IMR-90 (cell line): Measurements from ENCODE around the gene GSTM1. TPM values are rescaled to one million over a fixed set of nuclear protein-coding genes. Genes with fewer than 3 reads are reported as not detected.

Experiments
- ATAC-seq: fragments of 200-7000 bp; cut with Tn5 transposase; 2 replicates; pipeline ENCODE4 v1.9.1; 2020; ENCODE audit warnings: low read depth, mild to moderate bottlenecking, moderate library complexity
- BruUV-seq: library from RNA; stranded (reverse); fragments of 400-500 nt; replicated peaks from 2 replicates; lab custom pipeline; 2021; lab: Mats Ljungman, UMichigan
- CTCF ChIA-PET: fragments of 300-600 bp; formaldehyde crosslinking; extraction: SDS; loops from one replicate; lab custom pipeline; 2021; ENCODE audit warnings: antibody characterized with exemption; lab: Yijun Ruan, JAX
- POLR2A ChIA-PET: fragments of 300-600 bp; sonication (Branson Sonifier 250); formaldehyde crosslinking; loops from one replicate; lab custom pipeline; 2022; ENCODE audit warnings: antibody characterized with exemption; ENCODE audit not compliant: unreplicated experiment; lab: Charles Lee
- DNase-seq: peaks from one replicate; pipeline ENCODE4 v3.0.0; 2013
- H2AFZ ChIP-seq: replicated peaks from 2 replicates; pipeline ENCODE3; 2013; ENCODE audit warnings: low read length, mild to moderate bottlenecking; ENCODE audit not compliant: poor library complexity
- H2AK5ac ChIP-seq: 2 replicates; pipeline ENCODE4 v1.6.1; 2013; ENCODE audit warnings: low read depth, low read length, inconsistent platforms
- H2AK9ac ChIP-seq: replicated peaks from 2 replicates; pipeline ENCODE3; 2013; ENCODE audit warnings: mild to moderate bottlenecking, low read depth, low read length, moderate library complexity; ENCODE audit not compliant: poor library complexity
- H2BK120ac ChIP-seq: 2 replicates; pipeline ENCODE4 v1.6.1; 2013; ENCODE audit warnings: low read depth, low read length, inconsistent platforms
- H2BK15ac ChIP-seq: 3 replicates; pipeline ENCODE4 v1.6.1; 2013; ENCODE audit warnings: low read depth, low read length, inconsistent platforms
- H2BK20ac ChIP-seq: 2 replicates; pipeline ENCODE4 v1.6.1; 2013; ENCODE audit warnings: low read depth, mild to moderate bottlenecking, inconsistent platforms, low read length, moderate library complexity
- H2BK5ac ChIP-seq: 2 replicates; pipeline ENCODE4 v1.6.1; 2013; ENCODE audit warnings: mild to moderate bottlenecking, low read depth, low read length, inconsistent platforms; ENCODE audit not compliant: poor library complexity, severe bottlenecking
- H3K14ac ChIP-seq: replicated peaks from 2 replicates; pipeline ENCODE4 v1.6.1; 2013; ENCODE audit warnings: low read depth, low read length, inconsistent platforms
- H3K18ac ChIP-seq: 2 replicates; pipeline ENCODE4 v1.6.1; 2013; ENCODE audit warnings: low read depth, low read length, control low read depth
- H3K23ac ChIP-seq: 2 replicates; pipeline ENCODE4 v1.6.1; 2013; ENCODE audit warnings: low read depth, low read length, inconsistent platforms
- H3K27ac ChIP-seq: 2 replicates; pipeline ENCODE4 v1.5.1; 2013; ENCODE audit warnings: mild to moderate bottlenecking, control low read depth, low read length; ENCODE audit not compliant: insufficient read depth
- H3K27me3 ChIP-seq: 2 replicates; pipeline ENCODE4 v1.6.1; 2013; ENCODE audit warnings: low read length; ENCODE audit not compliant: control insufficient read depth, insufficient read depth
- H3K36me3 ChIP-seq: 2 replicates; pipeline ENCODE4 v1.6.1; 2013; ENCODE audit warnings: low read length, mixed read lengths; ENCODE audit not compliant: control insufficient read depth, insufficient read depth
- H3K4ac ChIP-seq: 2 replicates; pipeline ENCODE4 v1.6.1; 2013; ENCODE audit warnings: low read depth, low read length, inconsistent platforms
- H3K4me1 ChIP-seq: 2 replicates; pipeline ENCODE4 v1.6.1; 2013; ENCODE audit warnings: low read length, mixed read lengths; ENCODE audit not compliant: control insufficient read depth, insufficient read depth
- H3K4me2 ChIP-seq: 2 replicates; pipeline ENCODE4 v1.6.1; 2013; ENCODE audit warnings: low read depth, mild to moderate bottlenecking, control low read depth, low read length, moderate library complexity
- H3K4me3 ChIP-seq: 2 replicates; pipeline ENCODE4 v1.5.1; 2013; ENCODE audit warnings: low read depth, mild to moderate bottlenecking, control low read depth, low read length, moderate library complexity; ENCODE audit not compliant: insufficient read depth
- H3K56ac ChIP-seq: 2 replicates; pipeline ENCODE4 v1.6.1; 2013; ENCODE audit warnings: low read length, inconsistent platforms; ENCODE audit not compliant: insufficient read depth; ENCODE audit errors: extremely low read depth
- H3K79me1 ChIP-seq, 2 experiments: 2 replicates each; pipeline ENCODE4 v1.6.1; 2013; ENCODE audit warnings: low read length in 2 of 2, inconsistent platforms in 1 of 2, low read depth in 1 of 2
- H3K9ac ChIP-seq: 2 replicates; pipeline ENCODE4 v1.6.1; 2013; ENCODE audit warnings: low read depth, low read length, control low read depth
- H3K9me1 ChIP-seq: 2 replicates; pipeline ENCODE4 v1.6.1; 2013; ENCODE audit warnings: low read length, inconsistent platforms; ENCODE audit not compliant: insufficient read depth
- H3K9me3 ChIP-seq: 2 replicates; pipeline ENCODE4 v1.6.1; 2013; ENCODE audit warnings: low read length; ENCODE audit not compliant: control insufficient read depth, insufficient read depth
- H4K20me1 ChIP-seq: 2 replicates; pipeline ENCODE4 v1.6.1; 2013; ENCODE audit warnings: low read length, inconsistent platforms; ENCODE audit not compliant: insufficient read depth
- H4K5ac ChIP-seq: 2 replicates; pipeline ENCODE4 v1.6.1; 2013; ENCODE audit warnings: mild to moderate bottlenecking, low read depth, low read length, control low read depth
- H4K8ac ChIP-seq, 2 experiments: 2 replicates each; pipeline ENCODE4 v1.6.1; 2013; ENCODE audit warnings: low read depth in 2 of 2, low read length in 2 of 2, control low read depth in 1 of 2, inconsistent platforms in 1 of 2
- H4K91ac ChIP-seq: 2 replicates; pipeline ENCODE4 v1.6.1; 2013; ENCODE audit warnings: low read depth, low read length, inconsistent platforms; ENCODE audit not compliant: insufficient read depth
- CEBPB ChIP-seq: IDR thresholded peaks from 2 replicates; pipeline ENCODE4 v1.6.1; 2012; ENCODE audit warnings: low read depth, low read length, improper control_type of control experiment
- CHD1 ChIP-seq: IDR thresholded peaks from 2 replicates; pipeline ENCODE4 v1.6.1; 2012; ENCODE audit warnings: low read depth, low read length, improper control_type of control experiment
- FOS ChIP-seq: fragments of 150-350 bp; IDR thresholded peaks from 2 replicates; pipeline ENCODE4 v1.6.1; 2016; ENCODE audit warnings: low read depth, low read length
- MAZ ChIP-seq: IDR thresholded peaks from 2 replicates; pipeline ENCODE4 v1.6.1; 2012; ENCODE audit warnings: low read depth, mild to moderate bottlenecking, low read length, improper control_type of control experiment, moderate library complexity, borderline replicate concordance
- MXI1 ChIP-seq: IDR thresholded peaks from 2 replicates; pipeline ENCODE4 v1.6.1; 2012; ENCODE audit warnings: low read depth, mild to moderate bottlenecking, low read length, moderate library complexity, borderline replicate concordance
- NFE2L2 ChIP-seq: fragments of 150-350 bp; IDR thresholded peaks from 2 replicates; pipeline ENCODE4 v1.6.1; 2016; ENCODE audit warnings: low read depth, mild to moderate bottlenecking, low read length
- POLR2A ChIP-seq: IDR thresholded peaks from 2 replicates; pipeline ENCODE4 v1.6.1; 2012; ENCODE audit warnings: mild to moderate bottlenecking, low read depth, low read length
- RAD21 ChIP-seq: IDR thresholded peaks from 2 replicates; pipeline ENCODE4 v1.6.1; 2012; ENCODE audit warnings: low read length, improper control_type of control experiment
- RCOR1 ChIP-seq: IDR thresholded peaks from 2 replicates; pipeline ENCODE4 v1.6.1; 2012; ENCODE audit warnings: mild to moderate bottlenecking, low read length, improper control_type of control experiment; ENCODE audit not compliant: insufficient replicate concordance
- RFX5 ChIP-seq: IDR thresholded peaks from 2 replicates; pipeline ENCODE4 v1.8.0; 2012; ENCODE audit warnings: low read depth, mild to moderate bottlenecking, low read length, moderate library complexity
- SMC3 ChIP-seq: fragments of 150-350 bp; IDR thresholded peaks from 2 replicates; pipeline ENCODE4 v1.6.1; 2016; ENCODE audit warnings: low read depth, mild to moderate bottlenecking, antibody characterized with exemption, low read length, moderate library complexity
- WGBS, 2 experiments: methylation state at CpG; one replicate each; pipeline versions ENCODE4 v1.1.5 to v1.1.7; 2013; ENCODE audit warnings: missing lambda C conversion rate in 2 of 2; ENCODE audit not compliant: insufficient read length in 1 of 2; ENCODE audit errors: extremely low coverage in 2 of 2; 5-methylcytosine and 5-hydroxymethylcytosine counted together
- dilution Hi-C: fragments of 300-500 bp; cut with HindIII; formaldehyde crosslinking; loops from one replicate; pipeline ENCODE4 v1.14.3; 2018; ENCODE audit warnings: low sequenced_read_pairs; ENCODE audit not compliant: unreplicated experiment
- in situ Hi-C: fragments of 300-500 bp; cut with MboI; formaldehyde crosslinking; loops from 3 replicates; pipeline ENCODE4 v1.14.3; 2019; ENCODE audit warnings: low sequenced_read_pairs, inconsistent platforms, mixed read lengths
- intact Hi-C: fragments of 100-400 bp; cut with micrococcal nuclease; formaldehyde crosslinking; loops from 2 replicates; pipeline ENCODE4 v1.10.0; 2022
- polyA plus RNA-seq, 3 experiments: library from polyadenylated mRNA; depleted of rRNA; stranded (reverse); fragments of >200 nt; gene quantifications; 2 replicates each; pipeline ENCODE4 v1.2.3, GENCODE V29; 2012; ENCODE audit warnings: low replicate concordance in 1 of 3
- total RNA-seq: library from RNA; depleted of rRNA; stranded (reverse); fragments of >200 nt; gene quantifications from 2 replicates; pipeline ENCODE4 v1.2.3, GENCODE V29; 2012
- TF ChIP-seq, protein P1 (sequence below): fragments of 150-350 bp; IDR thresholded peaks from 2 replicates; pipeline ENCODE4 v1.6.1; 2016; ENCODE audit warnings: low read depth, mild to moderate bottlenecking, low read length, moderate library complexity, borderline replicate concordance
- TF ChIP-seq, protein P2 (sequence below): fragments of 150-350 bp; IDR thresholded peaks from 2 replicates; pipeline ENCODE4 v1.6.1; 2017; ENCODE audit warnings: mild to moderate bottlenecking, antibody characterized with exemption, low read length, low read depth
- TF ChIP-seq, protein P3 (sequence below): conservative IDR thresholded peaks from 2 replicates; pipeline ENCODE4 v1.5.1; 2012; ENCODE audit warnings: mild to moderate bottlenecking, low read depth, low read length, improper control_type of control experiment

The GSTM1 gene
- total and polyA plus RNA-seq, 2 of the 4 experiments (the other 2 are of a cell fraction), result not detected

DNA sequence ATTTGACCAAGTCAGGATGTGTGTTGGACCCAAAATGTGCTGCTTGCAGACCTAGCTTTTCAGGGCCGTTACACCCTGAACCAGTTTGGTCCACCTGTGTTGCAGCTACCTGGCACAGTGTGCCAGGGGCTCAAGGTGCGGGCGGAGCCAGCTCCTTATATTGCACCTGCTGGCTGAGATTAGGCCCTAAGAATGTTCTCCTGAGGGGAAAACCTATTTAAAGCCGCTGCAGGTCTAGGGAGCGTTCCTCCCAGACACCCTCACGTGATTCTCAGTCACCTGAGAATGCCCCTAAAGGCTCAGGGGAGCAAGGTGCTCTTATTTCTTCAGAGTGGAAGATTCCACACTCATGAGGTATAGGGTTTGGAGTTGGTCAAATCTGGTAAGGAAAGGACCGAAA lies 41.3 kb downstream of the GSTM1 start:
- Histone ChIP-seq H4K91ac (no peak overlapping the region), H3K4me1 (no peaks in the 10 kb centered on the region), H4K5ac (no peak overlapping the region), H3K18ac (no peak overlapping the region), H3K4me2 (no peak overlapping the region), H3K36me3 (no peaks in the 10 kb centered on the region), H3K4ac (no peak overlapping the region), H3K23ac (no peak overlapping the region), H2AK5ac (no peak overlapping the region), H3K27me3 (peaks cover 7% of the 10 kb centered on the region), H2BK120ac (no peak overlapping the region), H2BK15ac (no peak overlapping the region), H2BK20ac (no peak overlapping the region), H4K20me1 (no peaks in the 10 kb centered on the region), H3K56ac (no peak overlapping the region), H2AFZ (no peak overlapping the region), H2AK9ac (no peak overlapping the region), H3K9me3 (no peaks in the 10 kb centered on the region; the same call in 1 of the 2 replicates), H2BK5ac (no peak overlapping the region), H3K9me1 (no peaks in the 10 kb centered on the region), H3K14ac (no peak overlapping the region), H3K79me1 (no peaks in the 10 kb centered on the region), H3K27ac (no peak overlapping the region), H4K8ac (no peak overlapping the region), H3K9ac (no peak overlapping the region), H3K4me3 (no peak overlapping the region)
- TF ChIP-seq MXI1, result no peak
- TF ChIP-seq, protein P1, sequence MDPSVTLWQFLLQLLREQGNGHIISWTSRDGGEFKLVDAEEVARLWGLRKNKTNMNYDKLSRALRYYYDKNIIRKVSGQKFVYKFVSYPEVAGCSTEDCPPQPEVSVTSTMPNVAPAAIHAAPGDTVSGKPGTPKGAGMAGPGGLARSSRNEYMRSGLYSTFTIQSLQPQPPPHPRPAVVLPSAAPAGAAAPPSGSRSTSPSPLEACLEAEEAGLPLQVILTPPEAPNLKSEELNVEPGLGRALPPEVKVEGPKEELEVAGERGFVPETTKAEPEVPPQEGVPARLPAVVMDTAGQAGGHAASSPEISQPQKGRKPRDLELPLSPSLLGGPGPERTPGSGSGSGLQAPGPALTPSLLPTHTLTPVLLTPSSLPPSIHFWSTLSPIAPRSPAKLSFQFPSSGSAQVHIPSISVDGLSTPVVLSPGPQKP, result no peak
- no peak for TF ChIP-seq CEBPB
- TF ChIP-seq FOS, result no peak
- TF ChIP-seq POLR2A, result no peak
- TF ChIP-seq RFX5, result no peak
- TF ChIP-seq RAD21, result no peak
- TF ChIP-seq CHD1, result no peak
- TF ChIP-seq, protein P2, sequence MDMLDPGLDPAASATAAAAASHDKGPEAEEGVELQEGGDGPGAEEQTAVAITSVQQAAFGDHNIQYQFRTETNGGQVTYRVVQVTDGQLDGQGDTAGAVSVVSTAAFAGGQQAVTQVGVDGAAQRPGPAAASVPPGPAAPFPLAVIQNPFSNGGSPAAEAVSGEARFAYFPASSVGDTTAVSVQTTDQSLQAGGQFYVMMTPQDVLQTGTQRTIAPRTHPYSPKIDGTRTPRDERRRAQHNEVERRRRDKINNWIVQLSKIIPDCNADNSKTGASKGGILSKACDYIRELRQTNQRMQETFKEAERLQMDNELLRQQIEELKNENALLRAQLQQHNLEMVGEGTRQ, result no peak
- no peak for TF ChIP-seq NFE2L2
- no peak for TF ChIP-seq SMC3
- TF ChIP-seq, protein P3, sequence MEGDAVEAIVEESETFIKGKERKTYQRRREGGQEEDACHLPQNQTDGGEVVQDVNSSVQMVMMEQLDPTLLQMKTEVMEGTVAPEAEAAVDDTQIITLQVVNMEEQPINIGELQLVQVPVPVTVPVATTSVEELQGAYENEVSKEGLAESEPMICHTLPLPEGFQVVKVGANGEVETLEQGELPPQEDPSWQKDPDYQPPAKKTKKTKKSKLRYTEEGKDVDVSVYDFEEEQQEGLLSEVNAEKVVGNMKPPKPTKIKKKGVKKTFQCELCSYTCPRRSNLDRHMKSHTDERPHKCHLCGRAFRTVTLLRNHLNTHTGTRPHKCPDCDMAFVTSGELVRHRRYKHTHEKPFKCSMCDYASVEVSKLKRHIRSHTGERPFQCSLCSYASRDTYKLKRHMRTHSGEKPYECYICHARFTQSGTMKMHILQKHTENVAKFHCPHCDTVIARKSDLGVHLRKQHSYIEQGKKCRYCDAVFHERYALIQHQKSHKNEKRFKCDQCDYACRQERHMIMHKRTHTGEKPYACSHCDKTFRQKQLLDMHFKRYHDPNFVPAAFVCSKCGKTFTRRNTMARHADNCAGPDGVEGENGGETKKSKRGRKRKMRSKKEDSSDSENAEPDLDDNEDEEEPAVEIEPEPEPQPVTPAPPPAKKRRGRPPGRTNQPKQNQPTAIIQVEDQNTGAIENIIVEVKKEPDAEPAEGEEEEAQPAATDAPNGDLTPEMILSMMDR, result no peak
- TF ChIP-seq MAZ, result no peak
- no peak for TF ChIP-seq RCOR1
- ATAC-seq, result no peak
- in situ Hi-C loops (no loop called here), intact Hi-C loops (no loop called here), dilution Hi-C loops (no loop called here)
- ChIA-PET POLR2A (no interaction called here), CTCF (no interaction called here)
- DNase-seq, result no peak
- no TSS peak for BruUV-seq
- WGBS, 2 experiments, result 63% methylated on average over 2 of the region's 7 CpGs; no CpG with 5 or more reads in 1 of the 2 experiments
